Psoas muscle (tissue), 8 donors: ENCODE data around the gene WDR5. TPM values are rescaled to one million over a fixed set of nuclear protein-coding genes. Genes with fewer than 3 reads are reported as not detected.

Source experiments
- ATAC-seq, 4 donors: fragments of 200-7000 bp; cut with Tn5 transposase; one replicate each; pipeline ENCODE4 v1.9.1; 2020; ENCODE audit warnings: moderate library complexity in 3 of 4, mild to moderate bottlenecking in 2 of 4
- DNase-seq, 2 donors: peaks; one replicate each; pipeline ENCODE4 v3.0.0-alpha.2; 2020
- H3K27ac ChIP-seq: fragments of 200-600 bp; one replicate; pipeline ENCODE4 v1.8.0; 2022
- H3K27me3 ChIP-seq, 3 donors: fragments of 200-600 bp in 1 of 3; one replicate each; pipeline versions ENCODE4 v1.6.1 to v1.8.0; 2013 to 2022; ENCODE audit warnings: low read length in 2 of 3, mild to moderate bottlenecking in 2 of 3, moderate library complexity in 1 of 3; ENCODE audit not compliant: insufficient read depth in 3 of 3
- H3K36me3 ChIP-seq, 2 donors: fragments of 200-600 bp in 1 of 2; one replicate each; pipeline versions ENCODE4 v1.6.1 to v1.8.0; 2013 to 2022; ENCODE audit warnings: low read depth in 1 of 2, mild to moderate bottlenecking in 1 of 2, moderate library complexity in 1 of 2; ENCODE audit not compliant: insufficient read depth in 1 of 2
- H3K4me1 ChIP-seq: fragments of 200-600 bp; one replicate; pipeline ENCODE4 v1.8.0; 2022
- H3K4me3 ChIP-seq: fragments of 200-600 bp; one replicate; pipeline ENCODE4 v1.8.0; 2022; ENCODE audit warnings: mild to moderate bottlenecking
- H3K9me3 ChIP-seq: fragments of 200-600 bp; one replicate; pipeline ENCODE4 v1.8.0; 2022
- WGBS, 3 donors: extraction: QIAGEN DNeasy Blood & Tissue Kit; methylation state at CpG; one replicate each; pipeline versions ENCODE4 v1.1.6 to v1.1.7; 2013; 5-methylcytosine and 5-hydroxymethylcytosine counted together
- intact Hi-C, 2 donors: fragments of 100-400 bp; cut with DNase I; formaldehyde crosslinking; loops; one replicate each; pipeline versions ENCODE4 v1.11.0 to v1.14.2; 2022
- polyA plus RNA-seq, 3 donors: library from polyadenylated mRNA; stranded (reverse); fragments of 200-250 nt; gene quantifications; one replicate each; pipeline ENCODE4 v1.2.3, GENCODE V29; 2013
- total RNA-seq, 4 donors: library from RNA; stranded (reverse); fragmentation: NEBNext Ultra II Directional in 2 of 4; extraction: Animal tissue kit (Norgen Biotek cat#: 25700) in 2 of 4; gene quantifications; one replicate each; pipeline versions ENCODE4 v1.2.1 to v1.2.4, GENCODE V29; 2021 to 2023
- TF ChIP-seq, protein P1 (sequence below): fragments of 200-600 bp; IDR thresholded peaks from one replicate; pipeline ENCODE4 v1.8.0; 2022; ENCODE audit warnings: antibody characterized with exemption
- donor health status: healthy with polysubstance abuse.
- donor health status: DM: no; HTN: no; CAD: no; lungs with moderate emphysema.
- donor health status: Bipolar disorder and iron deficiency.
- donor health status: healthy.
- donor health status: DM: yes; HTN: yes; CAD: no.
- donor health status: DM: no; HTN: no; CAD: no.
- donor health status: DM: no; HTN: no; CAD: no.
- donor health status: DM: yes; HTN: yes; CAD: no.

The WDR5 gene
- total and polyA plus RNA-seq, 7 donors = 21.4 to 52.0 (median 30.1) TPM

DNA sequence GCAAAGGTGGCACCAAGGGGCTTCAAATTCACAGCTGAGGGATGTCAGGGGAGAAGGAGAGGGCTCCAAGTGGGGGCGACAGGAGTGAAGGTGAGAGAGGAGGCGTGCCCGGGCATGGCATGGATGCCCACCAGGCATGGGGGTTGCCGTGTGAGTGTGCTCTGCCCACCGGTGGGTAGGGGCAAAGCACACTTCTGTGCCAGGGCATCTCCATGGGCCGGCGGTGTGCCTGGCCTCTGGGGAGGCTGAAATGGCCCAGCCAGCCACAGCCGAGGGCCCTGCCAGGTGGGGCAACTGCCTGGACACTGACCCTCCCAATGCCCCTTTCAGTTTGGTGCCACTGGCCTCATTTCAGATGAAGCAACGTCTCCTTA lies 42.5 kb downstream of the WDR5 start:
- peak in 1 of 4 donors; percentile 4 for ATAC-seq
- H3K36me3 ChIP-seq = no peaks in the 10 kb centered on the region
- DNase-seq = no peak

DNA sequence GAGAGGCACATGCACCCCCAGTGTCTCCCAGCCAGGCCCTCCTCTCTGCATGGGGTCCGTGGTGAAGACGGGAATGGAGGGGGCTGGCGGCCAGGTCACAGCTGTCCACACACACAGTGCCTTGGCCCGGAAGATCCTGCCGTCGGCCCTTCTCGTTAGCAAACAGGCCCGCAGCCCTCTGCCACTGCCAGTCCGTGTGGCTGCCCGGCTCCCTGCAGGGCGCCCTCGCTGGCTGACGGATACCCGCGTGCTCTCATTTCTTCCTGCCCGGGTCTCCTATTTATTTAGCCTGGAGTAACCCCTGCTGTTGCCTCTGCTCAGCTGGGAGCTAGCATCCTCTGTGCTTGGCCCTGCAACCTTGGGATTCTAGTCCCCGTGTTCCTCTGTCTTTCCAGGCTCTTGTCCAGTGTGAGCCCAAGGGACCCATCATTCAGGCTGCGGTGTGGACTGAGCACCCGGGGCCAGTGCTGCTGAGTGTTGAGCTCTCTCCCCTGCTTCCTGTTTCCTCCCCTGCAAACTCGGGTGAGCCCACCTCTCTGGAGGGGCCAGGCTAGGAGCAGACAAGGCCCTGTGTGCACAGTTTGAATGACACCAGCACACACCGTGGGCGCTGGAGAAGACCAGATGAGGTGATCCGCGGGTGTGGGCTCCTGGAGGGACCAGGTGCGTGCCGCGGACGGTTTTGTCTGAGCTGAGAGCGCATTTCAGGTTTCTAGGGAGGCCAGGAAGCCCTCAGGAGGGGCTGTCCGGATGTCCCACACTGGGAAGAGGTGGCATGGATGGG lies 43.1 kb downstream of the WDR5 start:
- 26 to 30% (median 29%) methylated on average over 29 to 30 of the region's 30 CpGs for WGBS, 3 donors
- intact Hi-C loops = loop anchor here (10.0 kb wide), 2 partner anchors 556 to 566 kb away; no protein-coding TSS in a partner anchor
- DNase-seq (peak; percentile 80 to 89), ATAC-seq (peak; percentile 24 to 51 (median 46))
- no peaks in the 10 kb centered on the region for H3K27me3 ChIP-seq
- H3K36me3 ChIP-seq = no peaks in the 10 kb centered on the region
- H3K27ac ChIP-seq = no peak overlapping the region
- H3K9me3 ChIP-seq = no peaks in the 10 kb centered on the region
- TF ChIP-seq, protein P1, sequence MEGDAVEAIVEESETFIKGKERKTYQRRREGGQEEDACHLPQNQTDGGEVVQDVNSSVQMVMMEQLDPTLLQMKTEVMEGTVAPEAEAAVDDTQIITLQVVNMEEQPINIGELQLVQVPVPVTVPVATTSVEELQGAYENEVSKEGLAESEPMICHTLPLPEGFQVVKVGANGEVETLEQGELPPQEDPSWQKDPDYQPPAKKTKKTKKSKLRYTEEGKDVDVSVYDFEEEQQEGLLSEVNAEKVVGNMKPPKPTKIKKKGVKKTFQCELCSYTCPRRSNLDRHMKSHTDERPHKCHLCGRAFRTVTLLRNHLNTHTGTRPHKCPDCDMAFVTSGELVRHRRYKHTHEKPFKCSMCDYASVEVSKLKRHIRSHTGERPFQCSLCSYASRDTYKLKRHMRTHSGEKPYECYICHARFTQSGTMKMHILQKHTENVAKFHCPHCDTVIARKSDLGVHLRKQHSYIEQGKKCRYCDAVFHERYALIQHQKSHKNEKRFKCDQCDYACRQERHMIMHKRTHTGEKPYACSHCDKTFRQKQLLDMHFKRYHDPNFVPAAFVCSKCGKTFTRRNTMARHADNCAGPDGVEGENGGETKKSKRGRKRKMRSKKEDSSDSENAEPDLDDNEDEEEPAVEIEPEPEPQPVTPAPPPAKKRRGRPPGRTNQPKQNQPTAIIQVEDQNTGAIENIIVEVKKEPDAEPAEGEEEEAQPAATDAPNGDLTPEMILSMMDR = no peak
- no peak overlapping the region for H3K4me3 ChIP-seq
- peaks cover 11% of the 10 kb centered on the region for H3K4me1 ChIP-seq

More for the DNA sequence above, 42.5 kb downstream of the WDR5 start:
- Histone ChIP-seq H3K4me1 (peaks cover 11% of the 10 kb centered on the region), H3K27ac (no peak overlapping the region), H3K27me3 (no peaks in the 10 kb centered on the region), H3K4me3 (no peak overlapping the region), H3K9me3 (no peaks in the 10 kb centered on the region)
- intact Hi-C loops = loop anchor here (10.0 kb wide), 2 partner anchors 556 to 566 kb away; no protein-coding TSS in a partner anchor
- TF ChIP-seq, protein P1 = no peak
- WGBS, 3 donors = 50 to 68% (median 52%) methylated on average over 9 of the region's 9 CpGs

DNA sequence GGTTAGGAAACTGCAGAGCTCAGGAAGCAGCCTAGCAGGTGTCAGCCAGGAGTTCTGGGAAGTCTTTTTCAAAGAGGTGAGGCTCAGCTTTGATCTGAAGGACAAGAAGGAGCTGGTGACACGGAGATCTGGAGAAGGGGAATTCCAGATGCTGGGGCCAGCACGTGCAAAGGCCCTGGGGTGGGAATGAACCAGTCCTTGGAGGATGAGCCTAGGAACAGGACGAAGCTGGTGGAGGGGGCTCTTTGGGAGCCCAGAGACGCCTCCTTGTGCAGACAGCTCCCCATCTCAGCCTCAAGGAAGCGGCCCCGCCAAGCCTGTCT lies 43.7 kb downstream of the WDR5 start:
- Histone ChIP-seq H3K4me3 (no peak overlapping the region), H3K36me3 (no peaks in the 10 kb centered on the region), H3K9me3 (no peaks in the 10 kb centered on the region), H3K4me1 (peaks cover 11% of the 10 kb centered on the region), H3K27ac (no peak overlapping the region), H3K27me3 (no peaks in the 10 kb centered on the region)
- intact Hi-C loops = loop anchor here (10.0 kb wide), 2 partner anchors 555 to 565 kb away; no protein-coding TSS in a partner anchor
- no peak for DNase-seq
- TF ChIP-seq, protein P1 = no peak
- 91 to 97% (median 94%) methylated on average over 6 of the region's 6 CpGs for WGBS, 3 donors
- no peak for ATAC-seq

DNA sequence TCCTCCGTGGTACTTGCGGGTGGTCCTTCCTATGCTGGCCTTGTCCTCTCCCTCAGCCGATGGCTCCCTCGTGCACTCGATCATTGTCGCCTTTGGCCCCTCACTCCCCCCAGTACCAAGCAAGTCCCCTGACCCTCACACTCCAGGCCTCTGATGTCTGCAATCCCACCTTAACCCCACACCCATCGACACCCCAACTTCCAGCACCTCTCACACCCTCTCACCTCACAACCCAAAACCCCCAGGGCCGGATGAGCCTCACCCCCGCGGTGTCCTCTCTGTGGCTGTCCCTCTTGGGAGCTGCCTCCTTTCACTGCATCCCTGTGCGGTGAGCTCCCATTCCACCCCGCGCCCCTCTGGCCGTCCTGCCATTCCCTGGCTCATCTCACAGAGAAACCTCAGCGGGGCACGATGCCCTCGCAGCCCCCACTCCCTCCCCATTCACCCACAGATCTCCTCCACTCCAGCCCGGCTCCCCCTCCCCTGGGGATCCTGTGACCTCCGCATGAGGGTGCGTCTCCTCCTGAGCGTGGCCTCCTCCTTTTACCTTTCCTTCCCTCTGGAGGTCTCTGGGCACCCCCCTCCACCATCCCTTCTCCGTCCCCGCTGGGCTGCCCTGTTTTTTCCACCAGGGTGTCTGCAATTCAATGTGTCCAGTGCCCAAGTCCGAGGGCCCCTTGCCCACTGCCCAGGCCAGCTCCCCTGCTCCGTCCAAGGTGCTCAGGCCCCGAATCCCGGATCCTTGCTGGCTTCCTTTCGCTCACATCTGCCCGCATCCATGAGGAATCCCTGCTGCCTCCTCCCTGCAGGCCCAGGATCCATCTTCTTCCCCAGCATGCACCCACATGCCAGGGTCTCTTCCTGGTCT lies 44.3 kb downstream of the WDR5 start:
- ATAC-seq = no peak
- H3K27me3 ChIP-seq = no peaks in the 10 kb centered on the region
- H3K27ac ChIP-seq = no peak overlapping the region
- 90 to 96% (median 95%) methylated on average over 27 to 29 of the region's 29 CpGs for WGBS, 3 donors
- H3K9me3 ChIP-seq = no peaks in the 10 kb centered on the region
- peak in 1 of 2 donors; percentile 14 for DNase-seq
- no peak overlapping the region for H3K4me3 ChIP-seq
- peaks cover 11% of the 10 kb centered on the region for H3K4me1 ChIP-seq
- TF ChIP-seq, protein P1 = no peak
- intact Hi-C loops = loop anchor here (10.0 kb wide), 2 partner anchors 555 to 565 kb away; no protein-coding TSS in a partner anchor
- no peaks in the 10 kb centered on the region for H3K36me3 ChIP-seq
